Measurements from ENCODE around the gene FSTL3. TPM values are rescaled to one million over a fixed set of nuclear protein-coding genes. Genes with fewer than 3 reads are reported as not detected.
"Not testable (repeated sequence)": the region's sequence is repeated elsewhere in the genome, so short reads cannot be mapped to it uniquely, and the experiment has no call there.

The FSTL3 gene
- total RNA-seq, 1 experiment from 2014 or later, result 6.0 TPM

DNA sequence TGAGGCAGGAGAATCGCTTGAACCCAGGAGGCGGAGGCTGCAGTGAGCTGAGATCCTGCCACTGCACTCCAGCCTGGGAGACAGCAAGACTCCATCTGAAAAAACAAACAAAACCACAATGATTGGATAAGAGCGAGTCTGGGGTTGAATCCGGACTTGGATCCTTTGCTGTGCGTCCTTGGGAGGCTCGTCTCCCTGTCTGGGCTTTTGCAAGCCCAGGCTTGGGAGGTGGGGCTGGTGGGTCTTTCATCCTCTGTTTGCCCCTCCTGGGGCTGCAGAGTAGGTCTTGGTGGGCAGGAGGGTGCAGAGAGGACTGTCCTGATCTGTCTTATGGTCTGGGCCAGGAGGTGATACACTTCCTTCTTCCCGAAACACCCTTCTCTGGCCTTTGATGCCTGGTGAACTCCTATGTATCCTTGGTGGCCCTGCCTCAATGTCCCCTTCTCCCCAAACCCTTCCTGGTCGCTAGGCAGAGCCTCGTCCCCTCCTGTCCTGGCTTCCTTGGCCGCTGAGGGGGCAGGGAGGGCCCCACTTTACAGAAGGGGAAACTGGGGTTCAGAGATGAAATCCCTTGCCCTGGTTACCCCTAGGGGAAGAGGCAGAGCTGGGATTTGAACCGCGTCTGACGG lies 49.4 kb downstream of the FSTL3 start:
- ChIA-PET CTCF (no interaction called here), POLR2A (ENCODE audit: low non-redundant PET) (no interaction called here)
- intact Hi-C loops (cut with micrococcal nuclease; ENCODE audit: unreplicated experiment), result no loop called here
- Histone ChIP-seq H3K27ac (ENCODE audit: low read depth, low read length, poor library complexity, severe bottlenecking) (no peak overlapping the region), H3K36me3 (ENCODE audit: insufficient read depth, low read length, poor library complexity, severe bottlenecking) (no peaks in the 10 kb centered on the region), H3K9me3 (ENCODE audit: low read depth, low read length, poor library complexity, severe bottlenecking) (no peaks in the 10 kb centered on the region), H3K4me1 (ENCODE audit: insufficient read depth, low read length, poor library complexity, severe bottlenecking) (no peaks in the 10 kb centered on the region), H3K27me3 (replicated peaks; ENCODE audit: insufficient read depth, low read depth, low read length, poor library complexity) (no peaks in the 10 kb centered on the region), H3K4me3 (ENCODE audit: low read depth, low read length, poor library complexity, severe bottlenecking) (no peak overlapping the region)
- no peak for DNase-seq (ENCODE audit: low spot score)
- TF ChIP-seq, protein P1, sequence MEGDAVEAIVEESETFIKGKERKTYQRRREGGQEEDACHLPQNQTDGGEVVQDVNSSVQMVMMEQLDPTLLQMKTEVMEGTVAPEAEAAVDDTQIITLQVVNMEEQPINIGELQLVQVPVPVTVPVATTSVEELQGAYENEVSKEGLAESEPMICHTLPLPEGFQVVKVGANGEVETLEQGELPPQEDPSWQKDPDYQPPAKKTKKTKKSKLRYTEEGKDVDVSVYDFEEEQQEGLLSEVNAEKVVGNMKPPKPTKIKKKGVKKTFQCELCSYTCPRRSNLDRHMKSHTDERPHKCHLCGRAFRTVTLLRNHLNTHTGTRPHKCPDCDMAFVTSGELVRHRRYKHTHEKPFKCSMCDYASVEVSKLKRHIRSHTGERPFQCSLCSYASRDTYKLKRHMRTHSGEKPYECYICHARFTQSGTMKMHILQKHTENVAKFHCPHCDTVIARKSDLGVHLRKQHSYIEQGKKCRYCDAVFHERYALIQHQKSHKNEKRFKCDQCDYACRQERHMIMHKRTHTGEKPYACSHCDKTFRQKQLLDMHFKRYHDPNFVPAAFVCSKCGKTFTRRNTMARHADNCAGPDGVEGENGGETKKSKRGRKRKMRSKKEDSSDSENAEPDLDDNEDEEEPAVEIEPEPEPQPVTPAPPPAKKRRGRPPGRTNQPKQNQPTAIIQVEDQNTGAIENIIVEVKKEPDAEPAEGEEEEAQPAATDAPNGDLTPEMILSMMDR (conservative IDR thresholded peaks at IDR 0.05; ENCODE audit: low read depth, low read length), result no peak
- TF ChIP-seq EZH2 (IDR thresholded peaks at IDR 0.05; ENCODE audit: borderline replicate concordance, low read depth, low read length, poor library complexity, severe bottlenecking), result no peak
- no TSS peak for BruUV-seq (replicated peaks)

DNA sequence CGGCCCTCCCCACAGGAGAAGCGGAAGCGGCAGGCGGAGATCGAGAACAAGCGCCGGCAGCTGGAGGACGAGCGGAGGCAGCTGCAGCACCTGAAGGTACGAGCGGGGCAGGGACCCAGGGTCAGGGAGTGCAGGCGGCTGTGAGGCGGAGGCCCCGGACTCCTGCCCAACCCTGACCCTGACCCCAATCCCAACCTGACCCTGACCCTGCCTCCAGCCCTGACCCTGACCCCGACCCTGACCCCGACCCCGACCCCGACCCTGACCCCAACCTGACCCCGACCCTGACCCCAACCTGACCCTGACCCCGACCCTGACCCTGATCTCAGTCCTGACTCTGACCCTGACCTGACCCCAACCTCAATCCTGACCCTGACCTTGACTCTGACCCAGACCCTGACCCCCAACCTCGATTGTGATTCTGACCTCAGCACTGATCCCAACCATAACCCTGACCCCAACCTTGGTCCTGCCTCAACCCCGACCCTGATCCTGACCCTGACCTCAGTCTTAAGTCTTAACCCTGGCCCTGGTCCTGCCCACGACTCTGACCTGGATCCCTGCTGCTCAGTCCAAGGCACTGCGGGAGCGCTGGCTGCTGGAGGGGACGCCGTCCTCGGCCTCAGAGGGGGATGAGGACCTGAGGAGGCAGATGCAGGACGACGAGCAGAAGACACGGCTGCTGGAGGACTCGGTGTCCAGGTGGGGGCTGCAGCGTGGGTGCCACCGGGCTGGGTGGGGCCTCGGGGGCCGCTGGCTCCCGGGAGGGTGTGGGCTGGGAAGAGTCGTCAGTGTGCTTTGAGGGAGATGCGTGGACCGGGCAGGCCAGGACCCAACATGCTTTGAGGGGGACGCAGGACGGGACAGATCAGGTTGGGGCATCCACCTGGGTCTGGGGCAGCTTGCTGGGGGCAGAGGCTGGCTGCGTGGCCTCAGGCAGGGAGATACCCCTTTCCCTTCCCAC lies 51.1 kb downstream of the FSTL3 start:
- no peak for DNase-seq (ENCODE audit: low spot score)
- BruUV-seq (replicated peaks), result no TSS peak
- CTCF ChIA-PET, result no interaction called here
- TF ChIP-seq, protein P1 (conservative IDR thresholded peaks at IDR 0.05; ENCODE audit: low read depth, low read length), result no peak
- TF ChIP-seq EZH2 (IDR thresholded peaks at IDR 0.05; ENCODE audit: borderline replicate concordance, low read depth, low read length, poor library complexity, severe bottlenecking), result no peak
- no peak overlapping the region for H3K27ac ChIP-seq (ENCODE audit: low read depth, low read length, poor library complexity, severe bottlenecking)
- intact Hi-C loops (cut with micrococcal nuclease; ENCODE audit: unreplicated experiment), result no loop called here
- POLR2A ChIA-PET (ENCODE audit: low non-redundant PET), result no interaction called here
- no peaks in the 10 kb centered on the region for H3K9me3 ChIP-seq (ENCODE audit: low read depth, low read length, poor library complexity, severe bottlenecking)
- H3K36me3 ChIP-seq (ENCODE audit: insufficient read depth, low read length, poor library complexity, severe bottlenecking), result no peaks in the 10 kb centered on the region
- H3K27me3 ChIP-seq (replicated peaks; ENCODE audit: insufficient read depth, low read depth, low read length, poor library complexity), result no peaks in the 10 kb centered on the region
- no peaks in the 10 kb centered on the region for H3K4me1 ChIP-seq (ENCODE audit: insufficient read depth, low read length, poor library complexity, severe bottlenecking)
- no peak overlapping the region for H3K4me3 ChIP-seq (ENCODE audit: low read depth, low read length, poor library complexity, severe bottlenecking)

DNA sequence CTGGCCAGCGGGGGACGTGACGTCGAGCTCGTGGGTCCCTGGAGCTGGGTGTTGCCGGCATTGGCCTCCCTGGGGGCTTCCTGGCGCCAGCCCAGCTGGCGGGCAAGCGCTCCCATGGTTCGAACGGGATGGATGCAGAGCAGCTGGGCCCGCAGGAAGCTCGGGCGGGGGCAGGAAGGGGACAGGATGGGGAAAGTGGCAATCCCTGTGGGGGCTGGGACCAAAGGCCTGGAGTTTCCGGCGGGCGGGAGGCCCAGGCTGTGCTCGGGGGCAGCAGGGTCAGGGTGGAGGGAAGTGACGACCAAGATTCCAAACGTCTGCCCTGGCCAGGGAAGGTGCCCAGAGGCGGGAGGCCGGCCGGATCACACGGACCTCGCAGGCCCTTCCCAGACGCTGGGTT lies 51.8 kb downstream of the FSTL3 start:
- no peaks in the 10 kb centered on the region for H3K4me1 ChIP-seq (ENCODE audit: insufficient read depth, low read length, poor library complexity, severe bottlenecking)
- H3K4me3 ChIP-seq (ENCODE audit: low read depth, low read length, poor library complexity, severe bottlenecking), result no peak overlapping the region
- intact Hi-C loops (cut with micrococcal nuclease; ENCODE audit: unreplicated experiment), result no loop called here
- no peaks in the 10 kb centered on the region for H3K9me3 ChIP-seq (ENCODE audit: low read depth, low read length, poor library complexity, severe bottlenecking)
- no peaks in the 10 kb centered on the region for H3K27me3 ChIP-seq (replicated peaks; ENCODE audit: insufficient read depth, low read depth, low read length, poor library complexity)
- DNase-seq (ENCODE audit: low spot score), result peak; percentile 56
- no peaks in the 10 kb centered on the region for H3K36me3 ChIP-seq (ENCODE audit: insufficient read depth, low read length, poor library complexity, severe bottlenecking)
- CTCF ChIA-PET, result no interaction called here
- TF ChIP-seq, protein P1 (conservative IDR thresholded peaks at IDR 0.05; ENCODE audit: low read depth, low read length), result no peak
- TF ChIP-seq EZH2 (IDR thresholded peaks at IDR 0.05; ENCODE audit: borderline replicate concordance, low read depth, low read length, poor library complexity, severe bottlenecking), result no peak
- no peak overlapping the region for H3K27ac ChIP-seq (ENCODE audit: low read depth, low read length, poor library complexity, severe bottlenecking)
- POLR2A ChIA-PET (ENCODE audit: low non-redundant PET), result no interaction called here
- no TSS peak for BruUV-seq (replicated peaks)

DNA sequence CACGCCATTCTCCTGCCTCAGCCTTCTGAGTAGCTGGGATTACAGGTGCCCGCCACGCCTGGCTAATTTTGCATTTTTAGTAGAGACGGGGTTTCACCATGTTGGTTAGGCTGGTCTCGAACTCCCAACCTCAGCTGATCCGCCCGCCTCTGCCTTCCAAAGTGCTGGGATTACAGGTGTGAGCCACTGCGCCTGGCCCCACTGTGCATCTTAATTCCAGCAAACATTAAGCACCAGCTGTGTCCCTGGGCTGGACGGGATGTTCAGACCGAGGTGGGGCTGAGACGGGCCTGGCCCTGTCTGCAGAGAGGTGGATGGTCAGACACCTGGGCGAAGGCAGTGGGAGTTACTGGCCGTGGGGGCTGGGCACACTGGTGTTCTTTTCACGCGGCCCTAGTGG lies 53.4 kb downstream of the FSTL3 start:
- not testable (repeated sequence) for H3K4me1 ChIP-seq (ENCODE audit: insufficient read depth, low read length, poor library complexity, severe bottlenecking)

More for the DNA sequence above, 53.4 kb downstream of the FSTL3 start:
- intact Hi-C loops (cut with micrococcal nuclease; ENCODE audit: unreplicated experiment); H3K27ac ChIP-seq (ENCODE audit: low read depth, low read length, poor library complexity, severe bottlenecking); H3K9me3 ChIP-seq (ENCODE audit: low read depth, low read length, poor library complexity, severe bottlenecking); H3K4me3 ChIP-seq (ENCODE audit: low read depth, low read length, poor library complexity, severe bottlenecking); DNase-seq (ENCODE audit: low spot score); H3K36me3 ChIP-seq (ENCODE audit: insufficient read depth, low read length, poor library complexity, severe bottlenecking); POLR2A ChIA-PET (ENCODE audit: low non-redundant PET); H3K27me3 ChIP-seq (replicated peaks; ENCODE audit: insufficient read depth, low read depth, low read length, poor library complexity); CTCF ChIA-PET; BruUV-seq (replicated peaks): not testable (repeated sequence)

All from A673 (cell line).